K562 (cell line): ENCODE results near the gene GALNT7.

Source experiments
- CBFB ChIP-seq: sonication (generic); formaldehyde crosslinking; IDR thresholded peaks from 2 replicates; pipeline ENCODE4 v1.4.0; 2020; ENCODE audit warnings: mild to moderate bottlenecking, missing genetic modification reagents
- CHD2 ChIP-seq: IDR thresholded peaks from 2 replicates; pipeline ENCODE4 v1.6.1; 2011; ENCODE audit warnings: low read depth, low read length
- CTCF ChIP-seq, 3 experiments: IDR thresholded peaks in 2 of 3; conservative IDR thresholded peaks in 1 of 3; 2 replicates each; pipeline ENCODE4 v1.5.1; 2011 to 2012; ENCODE audit warnings: low read length in 3 of 3, mild to moderate bottlenecking in 3 of 3, control low read depth in 2 of 3, improper control_type of control experiment in 1 of 3, inconsistent platforms in 1 of 3, low read depth in 1 of 3, mixed read lengths in 1 of 3, moderate library complexity in 1 of 3; ENCODE audit not compliant: insufficient read depth in 2 of 3
- ESRRA ChIP-seq: fragments of 450-650 bp; IDR thresholded peaks from 2 replicates; pipeline ENCODE4 v1.6.1; 2014; ENCODE audit warnings: low read depth, mild to moderate bottlenecking, moderate library complexity, borderline replicate concordance
- GATA2 ChIP-seq: sonication (generic); formaldehyde crosslinking; IDR thresholded peaks from 2 replicates; pipeline ENCODE4 v1.4.0; 2020; ENCODE audit warnings: mild to moderate bottlenecking, missing genetic modification reagents
- HNRNPUL1 ChIP-seq: fragments of 200-400 bp; formaldehyde crosslinking; IDR thresholded peaks from 2 replicates; pipeline ENCODE4 v1.6.1; 2017; ENCODE audit warnings: low read length
- LCOR ChIP-seq: sonication (generic); formaldehyde crosslinking; IDR thresholded peaks from 2 replicates; pipeline ENCODE4 v1.8.0; 2022; ENCODE audit warnings: mild to moderate bottlenecking, missing genetic modification reagents
- RAD21 ChIP-seq, 2 experiments: fragments of 250-450 bp in 1 of 2; fragments of 450-650 bp in 1 of 2; sonication (Bioruptor Pico) in 1 of 2; formaldehyde crosslinking in 1 of 2; IDR thresholded peaks in 1 of 2; conservative IDR thresholded peaks in 1 of 2; 2 replicates each; pipeline versions ENCODE4 v1.4.0 to v1.8.0; 2020 to 2022; ENCODE audit warnings: mild to moderate bottlenecking in 2 of 2, moderate library complexity in 1 of 2
- ZFX ChIP-seq: sonication (generic); formaldehyde crosslinking; IDR thresholded peaks from 2 replicates; pipeline ENCODE4 v1.8.0; 2022; ENCODE audit warnings: mild to moderate bottlenecking, missing genetic modification reagents, moderate library complexity
- ZNF354B ChIP-seq: fragments of 250-450 bp; sonication (Bioruptor Pico); IDR thresholded peaks from 2 replicates; pipeline ENCODE4 v1.4.0; 2020
- ZNF609 ChIP-seq: sonication (generic); formaldehyde crosslinking; IDR thresholded peaks from 2 replicates; pipeline ENCODE4 v1.8.1; 2023; ENCODE audit warnings: missing genetic modification reagents, mild to moderate bottlenecking, borderline replicate concordance
- TF ChIP-seq, protein P1 (sequence below), 2 experiments: fragments of 450-650 bp; IDR thresholded peaks; 2 replicates each; pipeline ENCODE4 v1.6.1; 2016

DNA sequence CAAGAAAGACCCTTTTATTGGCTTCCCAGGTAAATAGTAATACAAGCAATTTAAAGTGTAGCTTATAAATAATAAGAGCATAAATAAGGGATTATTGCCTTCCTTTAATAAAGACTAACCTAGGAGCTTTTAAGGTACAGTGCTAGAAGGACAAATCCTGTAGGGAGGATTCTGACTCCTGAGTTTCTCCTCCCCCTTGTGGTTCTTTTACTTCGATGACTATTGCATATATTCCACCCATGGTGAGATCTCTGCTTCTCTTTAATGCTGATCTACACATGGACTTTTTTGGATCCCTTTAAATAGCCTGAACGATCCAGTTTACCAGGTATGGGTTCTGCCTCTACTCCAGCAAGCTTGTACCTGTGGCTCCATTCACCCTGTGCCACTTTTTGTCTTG, 2.5 kb downstream of the GALNT7 start:
- TF ChIP-seq ZNF609 = no peak
- TF ChIP-seq HNRNPUL1 = no peak
- no peak for TF ChIP-seq ZFX (CRISPR knock-in tag)
- TF ChIP-seq, protein P1, sequence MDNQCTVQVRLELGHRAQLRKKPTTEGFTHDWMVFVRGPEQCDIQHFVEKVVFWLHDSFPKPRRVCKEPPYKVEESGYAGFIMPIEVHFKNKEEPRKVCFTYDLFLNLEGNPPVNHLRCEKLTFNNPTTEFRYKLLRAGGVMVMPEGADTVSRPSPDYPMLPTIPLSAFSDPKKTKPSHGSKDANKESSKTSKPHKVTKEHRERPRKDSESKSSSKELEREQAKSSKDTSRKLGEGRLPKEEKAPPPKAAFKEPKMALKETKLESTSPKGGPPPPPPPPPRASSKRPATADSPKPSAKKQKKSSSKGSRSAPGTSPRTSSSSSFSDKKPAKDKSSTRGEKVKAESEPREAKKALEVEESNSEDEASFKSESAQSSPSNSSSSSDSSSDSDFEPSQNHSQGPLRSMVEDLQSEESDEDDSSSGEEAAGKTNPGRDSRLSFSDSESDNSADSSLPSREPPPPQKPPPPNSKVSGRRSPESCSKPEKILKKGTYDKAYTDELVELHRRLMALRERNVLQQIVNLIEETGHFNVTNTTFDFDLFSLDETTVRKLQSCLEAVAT (IDR thresholded peaks at IDR 0.05) = no peak
- no peak for TF ChIP-seq ZNF354B (CRISPR knock-in tag)
- no peak for TF ChIP-seq CBFB (CRISPR knock-in tag)
- peak; percentile 38 to 50 (median 47); a peak in 4 of 6 replicates for TF ChIP-seq CTCF (IDR thresholded peaks at IDR 0.05 in 2 of 3, conservative IDR thresholded peaks at IDR 0.05 in 1 of 3; ENCODE audit: insufficient read depth in 2 of 3, low read depth in 1 of 3, low read length in 3 of 3)
- TF ChIP-seq LCOR (CRISPR knock-in tag) = no peak
- peak; percentile 29 to 51; a peak in 3 of 4 replicates for TF ChIP-seq RAD21 (CRISPR knock-in tag; conservative IDR thresholded peaks at IDR 0.05 in 1 of 2, IDR thresholded peaks at IDR 0.05 in 1 of 2)
- TF ChIP-seq ESRRA = no peak
- no peak for TF ChIP-seq CHD2
- no peak for TF ChIP-seq GATA2
